IPS-15b (cell line): ENCODE results near the gene EIF4G1.
A peak's percentile ranks its signal among the peaks of the same experiment; 100 is the strongest.

Source experiments
- H3K27me3 ChIP-seq: one replicate; pipeline ENCODE4 v1.6.1; 2013; ENCODE audit warnings: low read length; ENCODE audit not compliant: control insufficient read depth, insufficient read depth
- H3K36me3 ChIP-seq: one replicate; pipeline ENCODE4 v1.6.1; 2013; ENCODE audit warnings: low read length; ENCODE audit not compliant: control insufficient read depth, insufficient read depth
- H3K4me1 ChIP-seq: one replicate; pipeline ENCODE4 v1.6.1; 2013; ENCODE audit warnings: mild to moderate bottlenecking, low read length; ENCODE audit not compliant: control insufficient read depth, insufficient read depth
- H3K4me3 ChIP-seq: one replicate; pipeline ENCODE4 v1.5.1; 2013; ENCODE audit warnings: low read depth, low read length
- H3K9ac ChIP-seq: one replicate; pipeline ENCODE4 v1.6.1; 2013; ENCODE audit warnings: low read depth, mild to moderate bottlenecking, low read length
- H3K9me3 ChIP-seq: one replicate; pipeline ENCODE4 v1.6.1; 2013; ENCODE audit warnings: mild to moderate bottlenecking, low read length; ENCODE audit not compliant: control insufficient read depth, insufficient read depth

Gene EIF4G1

GRCh38 chr3:184290331-184290730 is 24.1 kb upstream of the EIF4G1 start:
- Histone ChIP-seq H3K4me1 (no peaks in the 10 kb centered on the region), H3K27me3 (no peaks in the 10 kb centered on the region), H3K4me3 (no peak overlapping the region), H3K9ac (no peak overlapping the region), H3K36me3 (no peaks in the 10 kb centered on the region), H3K9me3 (no peaks in the 10 kb centered on the region)

- no peaks in the 10 kb centered on the region for H3K4me1 ChIP-seq
- no peak overlapping the region for H3K9ac ChIP-seq
- H3K9me3 ChIP-seq, result no peaks in the 10 kb centered on the region
- H3K27me3 ChIP-seq, result no peaks in the 10 kb centered on the region
- H3K36me3 ChIP-seq, result no peaks in the 10 kb centered on the region
- H3K4me3 ChIP-seq, result no peak overlapping the region
Observed at GRCh38 chr3:184291044-184291737, 23.2 kb upstream of the EIF4G1 start.

GRCh38 chr3:184291738-184292445 is 22.5 kb upstream of the EIF4G1 start:
- H3K9ac ChIP-seq, result no peak overlapping the region
- H3K9me3 ChIP-seq, result no peaks in the 10 kb centered on the region
- no peak overlapping the region for H3K4me3 ChIP-seq

GRCh38 chr3:184295771-184296170 is 18.6 kb upstream of the EIF4G1 start:
- H3K36me3 ChIP-seq, result no peaks in the 10 kb centered on the region
- H3K4me1 ChIP-seq, result no peaks in the 10 kb centered on the region
- no peak overlapping the region for H3K4me3 ChIP-seq
- no peaks in the 10 kb centered on the region for H3K27me3 ChIP-seq
- H3K9me3 ChIP-seq, result no peaks in the 10 kb centered on the region
- no peak overlapping the region for H3K9ac ChIP-seq

More at GRCh38 chr3:184291738-184292445, 22.5 kb upstream of the EIF4G1 start:
- Histone ChIP-seq H3K36me3 (no peaks in the 10 kb centered on the region), H3K27me3 (no peaks in the 10 kb centered on the region), H3K4me1 (no peaks in the 10 kb centered on the region)

GRCh38 chr3:184296616-184297015 is 17.8 kb upstream of the EIF4G1 start:
- no peaks in the 10 kb centered on the region for H3K4me1 ChIP-seq
- H3K27me3 ChIP-seq, result no peaks in the 10 kb centered on the region
- H3K9me3 ChIP-seq, result no peaks in the 10 kb centered on the region
- H3K4me3 ChIP-seq, result no peak overlapping the region
- peaks cover 4% of the 10 kb centered on the region for H3K36me3 ChIP-seq
- H3K9ac ChIP-seq, result no peak overlapping the region

GRCh38 chr3:184298759-184299487 is 15.5 kb upstream of the EIF4G1 start, which contains the start of gene PSMD2:
Gene PSMD2 (plus strand): TSS chr3:184299241. CDS start chr3:184299267, 26 bp downstream.
- Histone ChIP-seq H3K9me3 (no peaks in the 10 kb centered on the region), H3K9ac (peak within 1 kb of the TSS; percentile 48), H3K4me3 (peak within 1 kb of the TSS; percentile 94), H3K27me3 (no peaks in the 10 kb centered on the region), H3K36me3 (peaks cover 25% of the 10 kb centered on the region), H3K4me1 (no peaks in the 10 kb centered on the region)

GRCh38 chr3:184299488-184300377 is 14.7 kb upstream of the EIF4G1 start:
- Histone ChIP-seq H3K27me3 (no peaks in the 10 kb centered on the region), H3K36me3 (peaks cover 28% of the 10 kb centered on the region), H3K9me3 (no peaks in the 10 kb centered on the region), H3K9ac (peak overlapping the region; percentile 27), H3K4me3 (peak overlapping the region; percentile 94), H3K4me1 (no peaks in the 10 kb centered on the region)

GRCh38 chr3:184300378-184300720 is 14.1 kb upstream of the EIF4G1 start:
- peaks cover 28% of the 10 kb centered on the region for H3K36me3 ChIP-seq
- H3K4me3 ChIP-seq, result peak overlapping the region; percentile 94
- no peaks in the 10 kb centered on the region for H3K27me3 ChIP-seq
- H3K4me1 ChIP-seq, result no peaks in the 10 kb centered on the region
- no peak overlapping the region for H3K9ac ChIP-seq
- H3K9me3 ChIP-seq, result no peaks in the 10 kb centered on the region

- Histone ChIP-seq H3K9ac (no peak overlapping the region), H3K36me3 (peaks cover 61% of the 10 kb centered on the region), H3K4me3 (no peak overlapping the region), H3K9me3 (no peaks in the 10 kb centered on the region), H3K27me3 (no peaks in the 10 kb centered on the region), H3K4me1 (no peaks in the 10 kb centered on the region)
Observed at GRCh38 chr3:184305577-184305976, 8.8 kb upstream of the EIF4G1 start.

GRCh38 chr3:184306341-184306972 is 7.9 kb upstream of the EIF4G1 start:
- Histone ChIP-seq H3K36me3 (peaks cover 59% of the 10 kb centered on the region), H3K4me1 (no peaks in the 10 kb centered on the region), H3K9ac (no peak overlapping the region), H3K27me3 (no peaks in the 10 kb centered on the region), H3K9me3 (no peaks in the 10 kb centered on the region), H3K4me3 (no peak overlapping the region)

- Histone ChIP-seq H3K36me3 (peaks cover 45% of the 10 kb centered on the region), H3K27me3 (no peaks in the 10 kb centered on the region), H3K9ac (no peak overlapping the region), H3K4me1 (no peaks in the 10 kb centered on the region), H3K9me3 (no peaks in the 10 kb centered on the region), H3K4me3 (no peak overlapping the region)
Observed at GRCh38 chr3:184307915-184308314, 6.5 kb upstream of the EIF4G1 start.
